ENCODE results near the gene DIO1.
"Not testable (repeated sequence)": the region's sequence is repeated elsewhere in the genome, so short reads cannot be mapped to it uniquely, and the experiment has no call there.

DIO1 gene

GRCh38 chr1:53893999-53894636 is at the start of gene DIO1:
DIO1 (plus strand) TSS chr1:53894187; CDS start chr1:53894211, 24 bp downstream.
- no peak for DNase-seq (ENCODE audit: low read depth)

DNA sequence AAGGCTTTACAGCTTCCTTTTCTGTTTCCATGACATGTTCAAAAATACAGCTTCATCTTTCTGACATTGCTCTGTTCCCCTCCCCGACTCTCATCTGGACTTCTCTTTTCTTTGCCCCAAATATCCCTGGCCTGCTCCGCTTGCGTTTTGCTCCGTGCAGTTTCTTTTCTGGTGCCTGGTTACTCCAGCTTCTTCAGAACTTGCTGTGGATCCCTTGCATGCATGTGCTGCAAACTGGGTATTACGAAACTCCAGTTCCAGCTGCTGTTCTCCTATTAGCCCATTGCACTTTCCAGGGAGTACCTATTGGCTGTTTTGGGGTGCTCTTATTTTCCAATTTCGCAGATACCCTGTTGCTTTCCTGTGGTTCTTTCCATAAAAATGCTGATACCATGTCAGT is 46.0 kb upstream of the DIO1 start:
- DNase-seq (ENCODE audit: low read depth), result no peak

- DNase-seq (ENCODE audit: low read depth), result no peak
These were observed 43.8 kb upstream of the DIO1 start for GRCh38 chr1:53850082-53850673.

DNA sequence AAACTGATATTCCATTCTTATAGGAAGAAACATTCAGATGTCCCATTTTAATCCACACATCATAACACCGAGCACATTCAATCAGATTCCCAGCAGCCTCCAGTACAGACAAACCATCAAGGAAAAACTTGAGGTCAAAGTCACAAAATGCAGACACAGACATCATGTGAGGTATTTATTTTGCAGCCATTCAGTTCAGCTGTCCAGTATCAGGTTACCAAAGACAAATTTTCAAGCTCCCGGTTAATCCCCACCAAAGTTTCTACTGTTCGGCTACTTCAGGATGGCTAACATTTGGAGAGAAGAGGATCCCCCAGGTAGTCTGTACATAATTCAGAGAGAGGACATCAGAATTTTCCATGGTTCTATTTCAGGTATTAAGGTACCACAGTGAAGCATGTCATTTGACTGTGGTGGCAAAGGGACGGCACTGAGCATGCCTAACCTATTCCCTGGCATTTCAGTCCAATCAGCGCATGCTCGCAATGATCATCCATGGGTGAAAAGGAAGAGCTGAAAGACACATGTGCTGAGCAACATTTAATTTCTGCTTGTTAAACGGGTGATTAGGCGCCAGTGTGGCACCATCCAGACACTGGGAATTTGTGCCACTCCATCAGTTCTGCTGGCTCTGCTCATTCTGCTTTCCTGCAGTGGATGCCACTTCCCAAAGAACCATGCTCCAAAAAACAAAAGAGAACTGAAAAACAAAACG is 42.3 kb upstream of the DIO1 start:
- DNase-seq (ENCODE audit: low read depth), result no peak

- no peak for DNase-seq (ENCODE audit: low read depth)
These were observed 33.0 kb upstream of the DIO1 start for GRCh38 chr1:53860967-53861411.

GRCh38 chr1:53862507-53862906 is 31.5 kb upstream of the DIO1 start:
- DNase-seq (ENCODE audit: low read depth), result no peak

DNA sequence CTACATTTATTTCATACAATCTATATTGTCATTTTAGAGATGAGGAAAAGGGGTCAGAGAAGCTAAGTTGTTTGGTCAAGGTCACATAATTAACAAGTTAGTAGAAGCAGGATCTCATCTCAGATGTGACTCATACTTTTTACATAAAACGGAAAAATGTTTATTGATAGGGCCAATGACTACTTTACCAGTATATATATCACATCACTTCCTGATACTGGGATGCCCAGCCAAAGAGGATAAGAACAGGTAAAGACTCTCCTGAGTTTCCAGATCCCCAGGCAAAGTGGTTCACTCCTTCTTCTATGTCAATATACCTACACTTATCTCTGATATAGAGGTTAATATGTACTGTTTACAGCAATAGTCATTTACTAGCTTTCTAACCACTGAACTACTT is 25.4 kb upstream of the DIO1 start:
- no peak for DNase-seq (ENCODE audit: low read depth)

- no peak for DNase-seq (ENCODE audit: low read depth)
These were observed 24.4 kb upstream of the DIO1 start for GRCh38 chr1:53869454-53870117.

GRCh38 chr1:53871221-53871620 is 22.8 kb upstream of the DIO1 start:
- DNase-seq (ENCODE audit: low read depth), result no peak

GRCh38 chr1:53871773-53872484 is 22.1 kb upstream of the DIO1 start:
- DNase-seq (ENCODE audit: low read depth), result no peak

GRCh38 chr1:53875150-53875549 is 18.8 kb upstream of the DIO1 start:
- DNase-seq (ENCODE audit: low read depth), result not testable (repeated sequence)

GRCh38 chr1:53878492-53879105 is 15.4 kb upstream of the DIO1 start:
- no peak for DNase-seq (ENCODE audit: low read depth)

DNA sequence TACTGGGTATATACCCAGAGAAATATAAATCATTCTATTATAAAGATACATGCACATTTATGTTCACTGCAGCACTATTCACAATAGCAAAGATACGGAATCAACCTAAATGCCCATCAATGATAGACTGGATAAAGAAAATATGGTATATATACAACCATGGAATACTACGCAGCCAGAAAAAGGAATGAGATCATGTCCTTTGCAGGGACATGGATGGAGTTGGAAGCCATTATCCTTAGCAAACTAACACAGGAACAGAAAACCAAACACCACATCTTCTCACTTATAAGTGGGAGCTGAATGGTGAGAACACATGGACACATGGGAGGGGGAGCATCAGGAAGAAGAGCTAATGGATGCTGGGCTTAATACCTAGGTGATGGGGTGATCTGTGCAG is 12.1 kb upstream of the DIO1 start:
- not testable (repeated sequence) for DNase-seq (ENCODE audit: low read depth)

GRCh38 chr1:53883600-53883999 is 10.4 kb upstream of the DIO1 start:
- not testable (repeated sequence) for DNase-seq (ENCODE audit: low read depth)

GRCh38 chr1:53888681-53889080 is 5.3 kb upstream of the DIO1 start:
- DNase-seq (ENCODE audit: low read depth), result no peak

DNA sequence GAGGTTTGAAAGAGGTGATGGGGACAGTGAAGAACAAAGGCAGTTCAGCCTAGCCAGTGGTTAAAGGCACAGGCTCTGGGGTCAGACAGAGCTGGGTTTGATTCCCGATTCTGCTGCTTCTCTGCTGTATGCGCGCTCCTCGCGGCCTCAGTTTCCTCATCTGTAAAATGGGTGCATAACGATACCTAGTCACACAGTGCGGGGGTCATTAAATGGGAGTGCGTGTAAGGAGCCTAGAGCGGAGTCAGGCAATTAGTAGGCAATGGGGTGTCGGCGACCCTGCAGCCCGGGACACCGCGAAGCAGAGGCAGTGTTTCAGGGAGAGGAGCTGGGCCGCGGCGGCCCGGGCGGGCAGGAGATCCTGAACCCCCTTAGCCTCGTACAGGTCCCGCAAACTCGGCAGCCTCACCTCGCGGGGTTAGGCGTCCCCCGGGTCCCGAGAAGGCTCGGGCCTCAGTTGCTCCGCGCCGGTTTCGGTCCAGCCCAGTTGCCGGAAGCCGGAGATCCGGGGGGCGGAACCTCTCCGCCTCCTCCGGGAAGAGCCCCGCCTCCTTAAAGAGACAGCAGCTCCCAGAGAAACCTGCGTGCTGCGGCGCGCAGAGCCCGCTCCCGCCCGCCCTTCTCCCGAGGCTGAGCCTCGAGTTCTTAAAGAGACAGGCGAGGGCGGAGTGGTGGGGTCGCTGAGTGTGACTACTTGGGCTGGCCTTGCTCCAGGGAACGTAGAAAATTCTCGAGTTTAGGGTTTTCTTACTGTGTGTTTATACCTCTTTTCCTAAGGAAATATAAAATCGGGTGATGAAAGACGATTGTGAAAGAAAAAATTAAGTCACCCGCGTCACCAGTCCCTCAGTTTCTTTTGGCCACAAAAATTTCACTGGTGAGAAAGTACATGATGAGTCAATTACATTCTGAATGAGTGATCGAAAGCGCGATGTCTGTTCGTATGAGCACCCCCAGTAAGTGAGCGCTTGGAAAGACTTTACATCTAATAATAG is 4.4 kb upstream of the DIO1 start, which contains the start of gene YIPF1:
YIPF1 (minus strand) TSS at position 494 of the 995 bp plus-strand sequence. CDS start 860 bp downstream, outside the sequence.
- DNase-seq (ENCODE audit: low read depth), result peak; percentile 68

DNA sequence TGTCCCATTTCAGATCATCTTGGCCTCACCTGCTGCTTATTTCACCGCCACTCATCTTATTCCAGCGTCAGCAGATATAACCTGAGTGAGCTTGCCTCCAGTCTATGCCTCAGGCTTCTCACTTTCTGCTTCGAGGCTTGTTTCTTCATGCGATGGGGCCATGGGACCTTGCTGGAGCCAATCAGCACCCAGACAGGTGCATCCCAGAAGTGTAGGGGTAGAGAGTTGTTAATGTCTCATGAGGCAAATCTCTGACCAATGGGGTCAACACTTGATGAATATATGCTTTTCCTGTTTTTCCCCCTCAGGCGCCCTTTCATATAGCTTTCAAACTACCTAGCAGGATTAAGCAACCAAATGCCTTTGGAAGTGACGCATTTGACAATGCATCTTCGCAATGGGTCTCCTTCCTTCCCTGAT is 3.5 kb upstream of the DIO1 start:
- no peak for DNase-seq (ENCODE audit: low read depth)

DNA sequence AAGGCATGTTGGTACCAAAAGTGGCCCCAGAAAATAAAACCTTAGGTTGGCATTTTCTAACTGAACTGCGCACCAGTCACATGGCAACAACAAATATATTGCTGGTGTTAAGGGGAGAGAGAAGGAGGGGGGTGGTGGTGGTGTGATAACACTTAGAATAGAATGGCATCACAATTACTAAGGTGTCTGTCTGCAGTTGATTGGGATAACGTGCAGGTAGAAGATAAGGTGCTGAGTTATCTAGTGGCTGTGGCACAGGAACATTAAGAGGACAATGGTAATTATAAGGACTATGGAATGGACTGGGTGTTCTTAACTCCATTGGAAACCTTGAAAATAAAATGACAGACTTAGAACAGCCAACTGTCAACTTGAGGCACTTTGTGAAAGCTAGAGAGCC is 3.0 kb upstream of the DIO1 start:
- no peak for DNase-seq (ENCODE audit: low read depth)

GRCh38 chr1:53891678-53892077 is 2.3 kb upstream of the DIO1 start:
- DNase-seq (ENCODE audit: low read depth), result no peak

GRCh38 chr1:53892911-53893310 is 1.1 kb upstream of the DIO1 start:
- no peak for DNase-seq (ENCODE audit: low read depth)

Measured in stimulated activated CD8-positive, alpha-beta memory T cell treated with anti-CD3 and anti-CD28 coated beads, Interleukin-7, amount 100 ng/mL, for 24 hours (primary cell).